GM12878 (cell line): ENCODE results near the gene CHMP4B. TPM values are rescaled to one million over a fixed set of nuclear protein-coding genes. Genes with fewer than 3 reads are reported as not detected.

Source experiments
- ATAC-seq: fragments of 200-7000 bp; cut with Tn5 transposase; 3 replicates; pipeline ENCODE4 v1.9.1; 2020; ENCODE audit warnings: mild to moderate bottlenecking, moderate library complexity
- BruUV-seq: library from RNA; stranded (reverse); fragments of 400-500 nt; replicated peaks from 2 replicates; lab custom pipeline; 2021; lab: Mats Ljungman, UMichigan
- CTCF ChIA-PET: fragments of 300-600 bp; sonication (Branson Sonifier 250); formaldehyde crosslinking; extraction: SDS; loops from one replicate; lab custom pipeline; 2021; ENCODE audit warnings: inconsistent platforms; lab: Yijun Ruan, JAX
- POLR2A ChIA-PET: fragments of 350-600 bp; formaldehyde crosslinking; extraction: SDS; loops from one replicate; lab custom pipeline; 2021; ENCODE audit warnings: inconsistent platforms; lab: Charles Lee
- RAD21 ChIA-PET: fragments of 300-600 bp; sonication (Branson Sonifier 250); formaldehyde crosslinking; loops from one replicate; lab custom pipeline; 2023; ENCODE audit warnings: antibody characterized with exemption; ENCODE audit not compliant: unreplicated experiment; lab: Charles Lee
- SMC1A ChIA-PET: fragments of 300-600 bp; sonication (Branson Sonifier 250); formaldehyde crosslinking; loops from one replicate; lab custom pipeline; 2023; ENCODE audit not compliant: unreplicated experiment, uncharacterized antibody; lab: Charles Lee
- DNase-seq: peaks from one replicate; pipeline ENCODE4 v3.0.0-alpha.2; 2011; ENCODE audit warnings: low read depth, low spot score
- FAIRE-seq: peaks from 3 replicates; lab custom pipeline; 2011; peaks lifted over from hg19 to GRCh38; lab: Jason Lieb, UNC
- H2AFZ ChIP-seq: 2 replicates; pipeline ENCODE4 v1.6.0; 2011; ENCODE audit warnings: low read depth, low read length, control low read depth; ENCODE audit not compliant: control insufficient read depth
- H3K27ac ChIP-seq: 2 replicates; pipeline ENCODE4 v1.5.1; 2011; ENCODE audit warnings: control low read depth; ENCODE audit not compliant: control insufficient read depth, insufficient read depth
- H3K27me3 ChIP-seq, 2 experiments: replicated peaks in 1 of 2; 2 replicates each; pipeline versions ENCODE4 v1.6.0 to v1.6.1; 2011; ENCODE audit warnings: low read length in 1 of 2; ENCODE audit not compliant: control insufficient read depth in 2 of 2, insufficient read depth in 2 of 2
- H3K36me3 ChIP-seq, 2 experiments: 2 replicates each; pipeline ENCODE4 v1.5.1; 2011; ENCODE audit warnings: low read length in 1 of 2; ENCODE audit not compliant: control insufficient read depth in 2 of 2, insufficient read depth in 2 of 2
- H3K4me1 ChIP-seq: 2 replicates; pipeline ENCODE4 v1.6.1; 2011; ENCODE audit warnings: mild to moderate bottlenecking, low read length, moderate library complexity, mixed read lengths; ENCODE audit not compliant: control insufficient read depth, insufficient read depth
- H3K4me2 ChIP-seq: 2 replicates; pipeline ENCODE4 v1.6.0; 2011; ENCODE audit warnings: control low read depth; ENCODE audit not compliant: control insufficient read depth, insufficient read depth
- H3K4me3 ChIP-seq: fragments of 200-600 bp; sonication (generic); 2 replicates; pipeline ENCODE4 v1.5.1; 2016
- H3K79me2 ChIP-seq: 2 replicates; pipeline ENCODE4 v1.6.0; 2011; ENCODE audit warnings: low read length; ENCODE audit not compliant: control insufficient read depth, insufficient read depth
- H3K9ac ChIP-seq: 2 replicates; pipeline ENCODE4 v1.8.0; 2011; ENCODE audit warnings: low read length, control low read depth, mixed read lengths; ENCODE audit not compliant: control insufficient read depth, insufficient read depth
- H3K9me3 ChIP-seq: replicated peaks from 3 replicates; pipeline ENCODE4 v1.5.1; 2011; ENCODE audit warnings: mild to moderate bottlenecking, low read length; ENCODE audit not compliant: control insufficient read depth, insufficient read depth
- H4K20me1 ChIP-seq: 2 replicates; pipeline ENCODE4 v1.6.0; 2011; ENCODE audit not compliant: control insufficient read depth, insufficient read depth
- FOXM1 ChIP-seq: IDR thresholded peaks from 2 replicates; pipeline ENCODE4 v1.6.1; 2012; ENCODE audit warnings: low read depth, mild to moderate bottlenecking, inconsistent platforms, low read length, moderate library complexity
- HDAC2 ChIP-seq: fragments of 200-600 bp; sonication (generic); IDR thresholded peaks from 2 replicates; pipeline ENCODE4 v1.6.1; 2017
- MEF2B ChIP-seq: fragments of 450-650 bp; IDR thresholded peaks from 2 replicates; pipeline ENCODE4 v1.6.1; 2018; ENCODE audit warnings: mild to moderate bottlenecking, moderate library complexity; ENCODE audit not compliant: partially characterized antibody, poor library complexity, severe bottlenecking
- MTA2 ChIP-seq: fragments of 450-650 bp; IDR thresholded peaks from 2 replicates; pipeline ENCODE4 v1.6.1; 2016; ENCODE audit warnings: low read depth, mild to moderate bottlenecking, moderate library complexity
- POLR2AphosphoS2 ChIP-seq: IDR thresholded peaks from 2 replicates; pipeline ENCODE4 v1.6.1; 2011; ENCODE audit warnings: low read depth, mild to moderate bottlenecking, low read length, improper control_type of control experiment, moderate library complexity
- STAT3 ChIP-seq: IDR thresholded peaks from 2 replicates; pipeline ENCODE4 v1.6.1; 2011; ENCODE audit warnings: low read depth, low read length, improper control_type of control experiment
- WGBS: methylation state at CpG from one replicate; pipeline ENCODE4 v1.1.6; 2016; ENCODE audit warnings: low lambda C conversion rate; ENCODE audit not compliant: insufficient replicate concordance, insufficient coverage; ENCODE audit errors: missing lambda C conversion rate; 5-methylcytosine and 5-hydroxymethylcytosine counted together
- in situ Hi-C: fragments of 300-500 bp; cut with MboI; formaldehyde crosslinking; loops from 9 replicates; pipeline ENCODE4 v1.14.3; 2018; ENCODE audit warnings: mixed read lengths
- intact Hi-C: fragments of 100-400 bp; cut with micrococcal nuclease; formaldehyde crosslinking; loops from one replicate; pipeline ENCODE4 v1.14.2; 2022; ENCODE audit not compliant: unreplicated experiment
- polyA plus RNA-seq, 11 experiments: library from polyadenylated mRNA; depleted of rRNA in 4 of 11; unstranded in 6 of 11; stranded (reverse) in 5 of 11; fragments of >200 nt; fragmentation: Nextera tagmentation in 4 of 11; fragmentation: Illumina TruSeq in 1 of 11; extraction: Ambion mirVana in 4 of 11; extraction: Trizol in 1 of 11; gene quantifications; 1 replicate in 1 of 11; 2 replicates in 10 of 11; pipeline versions ENCODE4 v1.2.1 to v1.2.3, GENCODE V29; 2011 to 2016; ENCODE audit warnings: inconsistent platforms in 2 of 11, missing spikeins in 2 of 11, low read depth in 1 of 11
- total RNA-seq, 4 experiments: library from RNA; depleted of rRNA in 3 of 4; stranded (reverse); fragments of >200 nt in 3 of 4; fragmentation: Illumina TruSeq in 1 of 4; extraction: Trizol in 1 of 4; gene quantifications; 2 replicates each; pipeline versions ENCODE4 v1.2.1 to v1.2.3, GENCODE V29; 2013 to 2021
- TF ChIP-seq, protein P1 (sequence below): IDR thresholded peaks from 2 replicates; pipeline ENCODE4 v1.6.1; 2012; ENCODE audit warnings: low read depth, low read length, improper control_type of control experiment

The CHMP4B gene
- total and polyA plus RNA-seq, 10 of the 15 experiments (the other 5 are each of a cell fraction or from before 2014, with no cell fraction given) = 4.2 to 118 (median 49.6) TPM

- TF ChIP-seq, protein P1, sequence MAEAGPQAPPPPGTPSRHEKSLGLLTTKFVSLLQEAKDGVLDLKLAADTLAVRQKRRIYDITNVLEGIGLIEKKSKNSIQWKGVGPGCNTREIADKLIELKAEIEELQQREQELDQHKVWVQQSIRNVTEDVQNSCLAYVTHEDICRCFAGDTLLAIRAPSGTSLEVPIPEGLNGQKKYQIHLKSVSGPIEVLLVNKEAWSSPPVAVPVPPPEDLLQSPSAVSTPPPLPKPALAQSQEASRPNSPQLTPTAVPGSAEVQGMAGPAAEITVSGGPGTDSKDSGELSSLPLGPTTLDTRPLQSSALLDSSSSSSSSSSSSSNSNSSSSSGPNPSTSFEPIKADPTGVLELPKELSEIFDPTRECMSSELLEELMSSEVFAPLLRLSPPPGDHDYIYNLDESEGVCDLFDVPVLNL = no peak
- TF ChIP-seq FOXM1 (no peak), POLR2AphosphoS2 (no peak)
- no peak for ATAC-seq
Measured at GRCh38 chr20:33796263-33796906, 14.8 kb upstream of the CHMP4B start.

GRCh38 chr20:33796907-33797544 is 14.1 kb upstream of the CHMP4B start:
- WGBS = 68% methylated on average over 5 of the region's 5 CpGs
- RAD21 ChIA-PET = no interaction called here

More at GRCh38 chr20:33796263-33796906, 14.8 kb upstream of the CHMP4B start:
- Histone ChIP-seq H3K9me3 (no peaks in the 10 kb centered on the region), H2AFZ (no peak overlapping the region), H3K36me3 (no peaks in the 10 kb centered on the region), H3K4me2 (no peak overlapping the region), H3K4me1 (no peaks in the 10 kb centered on the region), H3K9ac (no peak overlapping the region), H3K4me3 (no peak overlapping the region), H3K27ac (no peak overlapping the region), H4K20me1 (no peaks in the 10 kb centered on the region), H3K27me3 (no peaks in the 10 kb centered on the region), H3K79me2 (no peaks in the 10 kb centered on the region)
- intact Hi-C loops (no loop called here), in situ Hi-C loops (no loop called here)
- POLR2A ChIA-PET = no interaction called here
- SMC1A ChIA-PET = no interaction called here
- CTCF ChIA-PET = no interaction called here
- no TSS peak for BruUV-seq
- RAD21 ChIA-PET = no interaction called here
- 63% methylated on average over 9 of the region's 9 CpGs for WGBS
- DNase-seq (no peak), FAIRE-seq (no peak)

More at GRCh38 chr20:33796907-33797544, 14.1 kb upstream of the CHMP4B start:
- FAIRE-seq (no peak), ATAC-seq (no peak), DNase-seq (no peak)
- TF ChIP-seq HDAC2 (no peak), STAT3 (no peak), MTA2 (no peak), MEF2B (no peak)
- ChIA-PET POLR2A (no interaction called here), SMC1A (no interaction called here), CTCF (interaction anchor here (1.2 kb wide), 1 partner anchor 14 kb away, joined by 3 read pairs; the partner anchor contains the start of gene CHMP4B)
- no peak overlapping the region for H2AFZ ChIP-seq
- H3K4me3 ChIP-seq = no peak overlapping the region
- H4K20me1 ChIP-seq = no peaks in the 10 kb centered on the region
- no peaks in the 10 kb centered on the region for H3K4me1 ChIP-seq
- H3K27ac ChIP-seq = no peak overlapping the region
- no peaks in the 10 kb centered on the region for H3K27me3 ChIP-seq
- in situ Hi-C loops = no loop called here
- H3K9me3 ChIP-seq = no peaks in the 10 kb centered on the region
- intact Hi-C loops = no loop called here
- no peak overlapping the region for H3K4me2 ChIP-seq
- no peak overlapping the region for H3K9ac ChIP-seq
- no peaks in the 10 kb centered on the region for H3K79me2 ChIP-seq
- BruUV-seq = no TSS peak
- H3K36me3 ChIP-seq = no peaks in the 10 kb centered on the region
